ENCODE data around the gene SYN1.
A peak's percentile ranks its signal among the peaks of the same experiment; 100 is the strongest.

The SYN1 gene

DNA sequence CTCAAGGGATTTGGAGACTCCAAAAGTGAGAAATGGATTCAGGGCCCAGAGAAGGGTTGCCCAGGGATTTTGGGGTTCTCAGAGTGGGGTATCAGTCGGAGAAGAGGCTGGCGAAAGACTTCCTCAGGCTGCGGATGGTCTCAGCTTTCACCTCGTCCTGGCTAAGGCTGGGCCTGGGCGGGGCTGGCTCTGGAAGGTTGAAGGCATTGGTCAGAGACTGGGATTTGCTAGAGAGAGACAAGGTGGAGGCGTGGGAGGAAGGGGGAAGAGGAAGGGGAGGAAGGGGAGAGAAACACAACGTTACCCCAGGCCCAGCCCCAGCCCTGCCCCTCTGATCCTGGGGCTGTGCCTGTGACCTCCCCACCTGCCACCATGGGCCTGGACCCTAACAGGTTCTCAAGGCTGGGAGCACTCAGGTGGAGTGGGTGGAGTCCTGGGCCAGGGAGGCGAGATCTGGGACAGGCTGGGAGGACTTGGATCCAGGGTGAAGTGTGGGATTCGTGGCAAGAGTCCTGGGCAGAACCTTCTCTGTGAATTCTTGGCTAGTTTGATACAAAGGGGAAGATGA lies 46.8 kb downstream of the SYN1 start:
- no peak for DNase-seq (ENCODE audit: low read depth)

DNA sequence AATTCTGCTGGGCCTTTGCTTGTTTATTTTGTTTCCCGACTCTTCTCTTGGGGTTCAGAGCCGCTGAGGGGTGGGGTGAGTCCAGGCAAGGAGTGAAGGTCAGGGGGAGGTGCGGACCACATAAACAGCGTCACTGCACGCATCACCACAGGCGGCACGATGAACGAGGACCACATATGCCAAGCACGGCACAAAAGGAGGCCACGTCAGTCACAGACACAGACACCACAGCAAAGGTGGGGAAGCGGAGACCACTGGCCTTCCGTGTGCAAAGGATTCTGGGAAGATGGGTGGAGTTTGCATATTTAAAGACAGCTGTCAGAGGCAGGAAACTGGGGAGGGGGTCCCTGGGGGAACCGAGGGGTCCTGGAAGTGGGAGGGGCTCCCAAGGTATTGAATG lies 47.8 kb downstream of the SYN1 start:
- DNase-seq (ENCODE audit: low read depth): no peak

DNA sequence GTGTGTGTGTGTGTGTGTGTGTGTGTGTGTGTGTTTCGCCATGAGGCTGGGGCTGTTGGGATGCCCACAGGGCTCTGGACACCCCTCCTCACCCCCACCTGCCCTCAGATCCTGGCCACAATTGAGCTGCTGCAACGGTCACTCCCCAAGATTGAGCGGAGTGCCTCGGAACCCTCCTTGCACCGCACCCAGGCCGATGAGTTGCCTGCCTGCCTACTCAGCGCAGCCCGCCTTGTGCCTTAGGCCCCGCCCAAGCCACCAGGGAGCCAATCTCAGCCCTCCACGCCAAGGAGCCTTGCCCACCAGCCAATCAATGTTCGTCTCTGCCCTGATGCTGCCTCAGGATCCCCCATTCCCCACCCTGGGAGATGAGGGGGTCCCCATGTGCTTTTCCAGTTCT lies 48.4 kb downstream of the SYN1 start:
- no peak for DNase-seq (ENCODE audit: low read depth)

DNA sequence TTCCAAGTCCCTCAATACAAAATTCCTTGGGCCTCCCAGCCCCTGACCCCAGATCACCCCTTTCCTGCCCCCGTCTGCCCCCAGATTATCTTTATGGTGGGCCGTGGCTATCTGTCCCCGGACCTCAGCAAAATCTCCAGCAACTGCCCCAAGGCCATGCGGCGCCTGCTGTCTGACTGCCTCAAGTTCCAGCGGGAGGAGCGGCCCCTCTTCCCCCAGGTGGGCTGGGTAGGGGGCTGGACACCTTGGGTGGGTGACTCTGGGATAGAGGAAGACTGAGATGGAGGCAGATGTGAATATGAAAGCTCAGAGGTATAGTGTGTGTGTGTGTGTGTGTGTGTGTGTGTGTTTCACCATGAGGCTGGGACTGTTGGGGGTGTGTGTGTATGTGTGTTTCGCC lies 48.9 kb downstream of the SYN1 start:
- DNase-seq (ENCODE audit: low read depth): no peak

DNA sequence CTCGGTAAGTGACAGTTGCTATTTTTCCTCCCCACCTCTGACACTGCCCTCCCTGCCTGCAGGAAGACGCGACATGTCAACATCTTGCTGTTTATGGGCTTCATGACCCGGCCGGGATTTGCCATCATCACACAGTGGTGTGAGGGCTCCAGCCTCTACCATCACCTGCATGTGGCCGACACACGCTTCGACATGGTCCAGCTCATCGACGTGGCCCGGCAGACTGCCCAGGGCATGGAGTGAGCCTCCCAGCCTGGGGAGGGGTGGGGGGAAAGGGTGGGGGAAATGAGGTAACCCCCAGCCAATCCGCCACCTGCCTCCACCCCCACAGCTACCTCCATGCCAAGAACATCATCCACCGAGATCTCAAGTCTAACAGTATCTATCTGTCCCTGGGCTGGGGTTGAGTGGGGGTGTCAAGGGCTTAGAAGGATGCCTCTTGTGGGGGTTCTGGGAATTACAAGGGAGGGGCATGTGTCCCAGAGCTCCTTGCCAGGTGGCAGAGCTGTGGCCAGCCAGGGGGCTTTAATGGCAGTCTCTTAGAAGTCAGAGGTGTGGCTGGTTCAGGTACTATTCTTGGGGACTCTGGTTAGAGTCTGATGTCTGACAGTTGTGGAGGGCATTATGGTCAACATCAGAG lies 50.9 kb downstream of the SYN1 start:
- DNase-seq (ENCODE audit: low read depth): no peak

DNA sequence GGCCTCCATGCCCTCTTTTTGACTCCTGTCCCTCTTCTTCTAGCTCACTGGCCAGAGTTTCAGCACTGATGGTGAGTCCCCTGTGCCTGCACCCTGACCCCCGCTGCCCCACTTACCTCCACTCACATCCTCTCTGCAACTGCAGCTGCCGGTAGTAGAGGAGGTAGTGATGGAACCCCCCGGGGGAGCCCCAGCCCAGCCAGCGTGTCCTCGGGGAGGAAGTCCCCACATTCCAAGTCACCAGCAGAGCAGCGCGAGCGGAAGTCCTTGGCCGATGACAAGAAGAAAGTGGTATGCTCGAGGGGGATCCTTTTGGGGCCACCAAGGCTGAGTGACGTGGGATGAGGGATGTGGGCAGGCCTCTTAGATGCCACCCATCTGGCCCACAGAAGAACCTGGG lies 52.8 kb downstream of the SYN1 start:
- no peak for DNase-seq (ENCODE audit: low read depth)

DNA sequence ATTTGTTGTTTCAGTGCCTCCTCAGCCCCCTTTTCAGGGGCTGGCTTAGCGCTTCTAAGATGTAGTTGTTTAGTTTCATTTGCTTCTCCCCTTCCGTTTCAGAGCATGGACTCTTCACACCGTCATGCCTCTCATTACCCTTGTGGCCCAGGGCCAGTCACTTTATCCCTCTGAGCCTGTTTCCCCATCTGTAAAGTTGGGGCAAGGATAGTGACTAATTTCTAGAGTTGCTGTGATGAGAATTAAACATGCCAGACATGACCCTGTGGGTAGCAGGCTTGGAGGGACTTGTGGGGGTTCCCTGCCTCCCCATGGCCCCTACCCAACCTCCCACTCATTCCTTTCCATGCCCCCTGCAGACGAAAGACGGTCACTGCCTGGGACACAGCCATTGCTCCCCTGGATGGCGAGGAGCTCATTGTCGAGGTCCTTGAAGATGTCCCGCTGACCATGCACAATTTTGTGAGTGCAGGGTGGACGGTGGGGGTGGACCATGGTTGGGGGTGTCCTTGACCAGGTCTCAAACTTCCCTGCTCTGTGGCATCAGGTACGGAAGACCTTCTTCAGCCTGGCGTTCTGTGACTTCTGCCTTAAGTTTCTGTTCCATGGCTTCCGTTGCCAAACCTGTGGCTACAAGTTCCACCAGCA lies 55.1 kb downstream of the SYN1 start:
- DNase-seq (ENCODE audit: low read depth): no peak

DNA sequence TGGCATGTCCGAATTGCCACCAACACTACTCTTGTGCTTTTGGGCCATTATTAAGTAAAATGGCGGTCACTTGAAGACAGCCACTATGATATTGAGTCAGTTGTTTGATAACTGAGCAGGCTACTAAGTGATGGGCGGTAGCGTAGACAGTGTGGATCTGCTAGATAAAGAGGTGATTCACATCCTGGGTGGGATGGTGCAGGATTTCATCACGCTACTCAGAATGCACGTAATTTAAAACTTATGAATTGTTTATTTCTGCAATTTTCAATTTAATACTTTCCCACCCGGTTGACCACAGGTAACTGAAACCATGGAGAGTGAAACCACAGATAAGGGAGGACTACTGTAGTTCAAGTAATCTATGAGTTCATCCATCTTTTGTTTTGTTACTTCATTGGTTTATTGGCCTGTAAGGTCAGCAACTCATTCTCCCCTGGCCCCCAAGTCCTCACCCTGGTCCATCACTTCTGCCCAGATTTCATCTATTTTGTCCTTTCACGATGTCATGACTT lies 55.8 kb downstream of the SYN1 start:
- DNase-seq (ENCODE audit: low read depth): no peak

DNA sequence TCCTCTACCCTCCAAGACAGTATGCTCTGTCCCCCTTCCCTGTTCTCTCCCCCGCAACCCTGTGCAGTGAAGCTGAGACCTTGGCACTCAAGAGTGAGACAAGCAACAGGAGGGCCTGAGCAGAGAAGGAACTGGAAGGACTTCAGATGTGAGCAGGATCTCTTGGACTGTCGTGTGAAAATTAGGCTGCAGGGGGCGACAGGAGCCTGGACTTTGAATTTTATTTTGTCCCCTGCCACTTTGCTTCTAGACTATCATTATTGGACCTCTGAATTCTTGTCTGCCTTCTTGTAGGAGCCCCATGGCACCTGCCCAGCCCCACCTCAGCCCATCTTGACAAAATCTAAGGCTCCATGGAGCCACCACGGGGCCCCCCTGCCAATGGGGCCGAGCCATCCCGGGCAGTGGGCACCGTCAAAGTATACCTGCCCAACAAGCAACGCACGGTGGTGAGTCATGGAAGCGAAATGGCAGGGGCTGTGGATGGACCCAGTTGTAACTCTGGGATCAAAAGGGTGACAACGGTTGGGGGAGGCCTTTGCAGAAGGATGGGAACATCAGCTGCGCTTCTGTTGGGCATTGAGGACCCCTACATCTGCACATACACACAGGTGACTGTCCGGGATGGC lies 56.9 kb downstream of the SYN1 start:
- no peak for DNase-seq (ENCODE audit: low read depth)

DNA sequence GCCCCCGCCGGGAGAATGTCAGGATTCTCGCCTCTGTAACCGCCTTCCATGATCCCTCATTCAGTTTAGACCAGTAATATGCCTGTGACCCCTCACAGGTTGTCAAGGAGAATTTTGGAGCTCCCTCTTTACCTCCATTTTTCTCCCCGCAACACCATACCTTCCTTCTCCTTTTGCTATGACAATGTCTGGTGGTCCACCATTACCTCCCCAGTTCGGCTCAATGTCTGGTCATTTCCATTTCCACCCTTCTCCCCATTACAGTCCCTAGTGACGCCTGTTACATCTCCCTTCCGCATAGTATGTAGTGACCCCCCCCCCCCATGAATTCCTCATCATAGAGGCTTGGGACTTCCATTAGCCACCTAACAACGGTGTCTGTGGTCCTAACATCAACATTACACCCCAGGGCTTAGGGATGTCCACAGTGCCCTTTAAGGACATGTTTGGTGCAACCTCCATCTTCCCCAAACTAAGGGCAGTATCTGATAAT lies 58.0 kb downstream of the SYN1 start:
- DNase-seq (ENCODE audit: low read depth): no peak

DNA sequence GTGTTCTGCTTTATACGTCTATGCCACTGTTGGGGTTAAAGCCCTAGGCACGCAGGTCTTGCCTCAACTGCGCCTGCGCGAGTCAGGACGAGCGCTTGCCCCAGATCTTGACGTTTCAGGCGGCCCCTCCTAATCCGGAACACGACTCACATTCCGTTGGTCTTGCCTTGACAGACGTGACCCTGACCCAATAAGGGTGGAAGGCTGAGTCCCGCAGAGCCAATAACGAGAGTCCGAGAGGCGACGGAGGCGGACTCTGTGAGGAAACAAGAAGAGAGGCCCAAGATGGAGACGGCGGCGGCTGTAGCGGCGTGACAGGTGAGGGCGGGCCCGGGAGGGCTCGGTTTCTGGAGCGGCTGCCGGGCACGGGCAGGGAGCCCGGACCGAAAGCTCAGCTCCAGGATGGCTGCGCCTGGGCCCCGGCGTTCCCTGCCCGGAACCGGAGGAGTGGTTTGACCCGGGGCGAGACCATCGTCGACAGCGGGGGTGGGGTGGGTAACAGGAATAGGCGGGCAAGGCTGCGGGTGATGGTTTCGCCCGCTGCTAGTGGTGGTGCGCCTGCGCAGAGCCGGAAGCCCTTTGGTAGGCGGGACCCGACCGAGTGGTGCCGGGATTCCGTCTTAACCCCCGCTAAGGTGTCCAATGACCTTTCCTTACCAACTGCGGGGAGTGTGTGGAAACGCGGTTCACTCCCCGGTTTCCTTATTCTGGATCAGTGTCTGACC lies 58.6 kb downstream of the SYN1 start, which contains the start of gene ARAF:
Gene ARAF, plus strand, starts transcription at position 272 of the 725 bp plus-strand sequence. CDS start 1,763 bp downstream, outside the sequence.
- DNase-seq (ENCODE audit: low read depth): peak; percentile 92

DNA sequence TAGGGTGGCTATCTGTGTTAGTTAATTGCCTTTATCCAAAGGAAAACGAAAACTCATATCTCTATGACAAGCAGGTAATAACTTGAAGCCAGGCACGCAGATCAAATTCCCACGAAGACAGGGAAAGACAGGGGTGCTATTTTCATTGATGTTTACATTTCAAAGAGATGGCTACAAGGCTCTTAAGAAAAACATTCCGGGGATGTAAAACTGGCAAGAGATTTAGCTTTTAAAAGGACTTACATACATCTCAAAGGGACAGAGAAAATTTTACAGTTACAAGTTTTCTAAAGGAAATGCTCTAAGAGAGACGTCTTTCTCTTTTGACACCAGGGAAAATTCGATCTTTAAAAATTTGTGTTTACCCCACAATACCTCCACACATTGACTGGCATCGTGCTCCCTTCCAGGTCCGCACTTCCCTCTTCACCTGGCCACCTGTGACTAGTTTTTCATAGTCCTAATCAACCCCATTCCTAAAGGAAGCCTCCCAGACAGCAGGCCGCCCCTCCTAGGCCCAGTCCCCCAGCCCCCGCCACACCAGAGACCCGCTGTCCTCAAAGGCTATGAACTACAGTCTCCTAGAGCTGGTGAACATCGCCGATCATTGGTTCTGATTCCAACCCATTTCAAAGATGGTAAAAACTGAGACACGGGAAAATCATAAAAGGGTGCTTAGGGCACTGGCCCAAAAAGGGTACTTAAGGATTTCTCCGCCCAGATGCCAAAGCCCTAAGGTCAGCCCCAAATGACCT lies 59.3 kb downstream of the SYN1 start:
- DNase-seq (ENCODE audit: low read depth): no peak

DNA sequence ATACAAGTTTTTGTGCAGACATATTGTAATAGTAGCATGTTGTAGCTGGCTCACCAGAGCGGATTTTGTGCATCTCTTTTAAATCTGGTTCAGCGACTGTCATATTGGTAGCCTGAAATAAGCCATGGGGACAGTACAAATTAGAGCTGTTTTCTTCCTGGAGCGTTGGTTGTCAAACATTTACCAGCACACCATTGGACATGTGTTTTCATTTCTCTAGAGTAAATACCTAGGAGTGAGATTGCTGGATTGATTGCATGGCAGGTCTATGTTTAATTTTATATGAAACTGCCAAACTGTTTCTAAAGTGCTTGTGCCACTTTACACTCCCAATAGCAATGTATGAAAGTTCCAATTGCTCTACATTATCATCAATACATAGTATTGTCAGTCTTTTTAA lies 61.2 kb downstream of the SYN1 start:
- DNase-seq (ENCODE audit: low read depth): no peak

DNA sequence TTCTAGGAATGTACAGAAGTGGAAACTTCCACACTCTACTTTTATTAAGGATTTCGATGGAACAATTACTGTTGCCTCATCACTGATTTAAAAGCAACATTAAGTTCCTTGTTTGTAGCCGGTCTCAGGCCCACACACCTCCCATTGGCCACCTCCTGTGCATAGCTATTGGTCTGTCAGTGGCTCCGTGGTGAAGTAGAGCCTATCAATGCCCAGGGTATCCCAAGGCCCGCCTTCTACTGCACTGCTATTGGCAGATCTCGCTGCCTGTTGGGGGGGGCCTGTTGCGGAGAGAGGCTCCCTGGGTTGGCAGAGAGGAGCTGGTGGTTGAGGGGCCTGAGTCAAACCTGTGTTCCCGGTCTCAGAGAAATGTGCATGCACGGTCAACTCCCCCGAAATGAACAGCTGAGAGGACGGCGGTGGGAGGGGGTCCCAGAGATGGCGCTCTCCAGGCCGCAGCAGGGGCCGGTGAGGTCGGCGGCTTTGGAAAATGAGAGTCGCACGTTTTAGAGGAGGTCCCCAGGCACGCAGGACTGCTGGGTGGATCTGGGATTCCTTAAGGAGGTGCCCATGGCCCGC lies 63.5 kb downstream of the SYN1 start:
- DNase-seq (ENCODE audit: low read depth): peak; percentile 77

DNA sequence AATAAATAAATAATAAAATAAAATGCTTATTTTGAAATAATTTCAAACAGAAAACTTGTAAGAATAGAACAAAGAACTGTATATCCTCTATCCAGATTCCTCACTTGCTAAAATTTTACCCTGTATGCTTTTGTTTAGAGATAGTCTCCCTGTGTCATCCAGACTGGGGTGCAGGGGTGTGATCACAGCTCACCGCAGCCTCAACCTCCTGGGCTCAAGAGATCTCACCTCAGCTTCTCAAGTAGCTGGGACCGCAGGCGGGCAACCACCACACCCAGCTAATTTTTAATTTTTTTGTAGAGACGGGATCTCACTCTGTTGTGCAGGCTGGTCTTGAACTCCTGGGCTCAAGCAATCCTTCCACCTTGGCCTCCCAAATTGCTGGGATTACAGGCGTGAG lies 76.2 kb downstream of the SYN1 start:
- no peak for DNase-seq (ENCODE audit: low read depth)

DNA sequence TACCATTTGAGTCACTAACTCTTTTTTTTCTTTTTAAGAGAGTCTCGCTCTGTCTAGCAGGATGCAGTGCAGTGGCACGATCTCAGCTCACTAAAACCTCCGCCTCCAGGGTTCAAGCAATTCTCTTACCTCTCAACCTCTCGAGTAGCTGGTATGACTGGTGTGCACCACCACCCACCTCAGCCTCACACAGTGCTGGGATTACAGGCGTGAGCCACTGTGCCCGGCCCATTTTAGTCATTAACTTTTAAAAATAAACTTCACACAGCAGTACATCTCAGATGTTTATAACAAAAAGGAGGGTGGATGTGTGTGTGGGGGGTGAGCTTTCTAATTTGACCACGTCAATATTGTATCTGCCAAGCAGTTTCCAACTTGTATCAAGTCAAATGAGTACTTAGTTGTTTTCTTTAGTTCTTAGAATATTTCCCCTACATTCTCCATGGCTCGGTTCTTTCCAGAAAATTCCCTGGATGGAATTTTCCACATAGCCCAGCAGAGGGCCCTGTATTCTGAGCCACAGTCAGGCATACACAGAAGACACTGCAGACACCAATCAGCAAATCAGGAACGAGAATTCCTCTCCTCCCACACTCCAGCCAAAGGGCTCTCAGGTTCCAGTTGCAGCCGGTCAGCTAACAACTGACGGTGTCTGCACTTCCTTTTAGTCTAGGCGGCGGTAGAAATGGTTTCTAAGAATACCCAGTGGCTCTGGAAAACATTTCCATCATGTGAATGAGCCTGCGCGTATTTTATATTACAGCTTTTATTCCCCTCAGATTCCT lies 78.7 kb downstream of the SYN1 start:
- no peak for DNase-seq (ENCODE audit: low read depth)

DNA sequence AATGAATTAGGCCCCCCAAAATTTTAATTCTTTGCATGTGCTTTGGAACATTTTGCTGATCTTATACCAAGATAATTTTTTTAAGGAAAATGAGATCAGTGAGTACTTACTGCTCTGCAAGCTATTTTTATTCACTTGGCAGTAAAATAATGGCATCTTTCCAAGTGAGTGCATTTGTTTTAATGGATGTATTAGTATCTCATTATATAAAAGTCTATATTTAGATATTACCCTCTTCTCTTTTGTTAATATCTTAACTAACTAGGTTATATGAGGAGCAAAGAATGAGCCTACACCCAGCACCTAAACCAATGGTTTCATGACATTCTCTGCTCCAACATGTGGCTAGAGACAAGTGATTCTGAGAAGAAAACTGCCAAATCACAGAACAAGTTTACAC lies 79.8 kb downstream of the SYN1 start:
- DNase-seq (ENCODE audit: low read depth): no peak

DNA sequence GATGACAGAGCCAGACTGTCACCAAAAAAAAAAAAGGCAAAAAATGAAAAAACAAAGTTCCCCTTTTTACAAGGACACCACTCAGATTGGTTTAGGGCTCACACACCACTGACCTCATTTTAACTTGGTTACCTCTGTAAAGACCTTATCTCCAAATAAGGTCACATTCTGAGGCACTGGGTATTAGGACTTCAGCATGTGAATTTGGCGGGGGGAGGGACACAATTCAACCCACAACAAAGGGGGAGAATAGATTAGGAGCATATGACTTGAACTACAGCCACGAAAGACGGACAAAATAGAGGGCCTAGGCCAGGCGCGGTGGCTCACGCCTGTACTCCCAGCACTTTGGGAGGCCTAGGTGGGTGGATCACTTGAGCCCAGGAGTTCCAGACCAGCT lies 89.6 kb downstream of the SYN1 start:
- DNase-seq (ENCODE audit: low read depth): no peak

DNA sequence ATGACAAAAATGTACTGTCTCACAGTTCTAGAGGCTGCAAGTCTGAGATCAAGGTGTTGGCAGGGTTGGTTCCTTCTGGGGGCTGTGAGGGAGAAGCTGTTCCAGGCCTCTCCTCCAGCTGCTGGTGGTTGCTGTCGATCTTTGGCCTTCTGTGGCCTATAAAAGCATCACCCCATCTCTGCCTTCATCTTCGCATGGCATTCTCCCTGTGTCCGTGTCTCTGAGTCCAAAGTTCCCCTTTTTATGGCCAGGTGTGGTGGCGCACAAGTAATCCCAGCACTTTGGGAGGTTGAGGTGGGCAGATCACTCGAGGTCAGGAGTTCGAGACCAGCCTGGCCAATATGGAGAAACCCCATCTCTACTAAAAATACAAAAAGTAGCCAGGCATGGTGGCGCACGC lies 90.1 kb downstream of the SYN1 start:
- no peak for DNase-seq (ENCODE audit: low read depth)

DNA sequence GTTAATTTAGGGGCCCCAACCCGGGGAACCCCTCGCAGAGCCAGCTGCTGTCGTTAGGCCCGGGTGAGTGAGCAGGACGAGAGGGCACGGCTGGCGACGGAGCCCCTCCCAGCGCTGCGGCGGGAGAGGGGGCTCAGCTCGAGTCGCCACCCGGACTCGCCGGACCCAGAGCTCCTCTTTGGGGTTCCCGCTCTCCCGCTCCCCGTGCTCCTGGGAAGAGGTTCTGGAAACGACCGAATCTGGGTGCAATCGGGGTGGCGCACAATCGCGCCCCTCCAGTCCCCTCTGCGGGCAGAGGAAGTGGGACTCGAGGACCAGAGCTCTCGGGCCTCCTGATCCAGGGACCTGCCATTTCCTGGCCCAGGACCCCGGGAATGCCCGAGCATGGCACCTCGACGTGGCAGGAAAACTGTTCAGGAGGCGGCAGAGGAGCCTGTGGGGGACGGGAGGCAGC lies 95.9 kb downstream of the SYN1 start:
- DNase-seq (ENCODE audit: low read depth): no peak
